B cell (primary cell): ENCODE results near the gene GP1BB. TPM values are rescaled to one million over a fixed set of nuclear protein-coding genes. Genes with fewer than 3 reads are reported as not detected.

Experiments used
- ATAC-seq: fragments of 200-7000 bp; cut with Tn5 transposase; one replicate; pipeline ENCODE4 v1.10.0; 2021; ENCODE audit warnings: low read depth, mild to moderate bottlenecking, moderate number of reproducible peaks, moderate library complexity
- CTCF ChIA-PET: fragments of 350-600 bp; sonication (Branson Sonifier 250); formaldehyde crosslinking; loops from one replicate; lab custom pipeline; 2021; ENCODE audit warnings: antibody characterized with exemption, inconsistent platforms; lab: Charles Lee
- POLR2A ChIA-PET: fragments of 350-600 bp; sonication (Branson Sonifier 250); formaldehyde crosslinking; loops from one replicate; lab custom pipeline; 2021; ENCODE audit warnings: antibody characterized with exemption; lab: Charles Lee
- DNase-seq: peaks from one replicate; pipeline ENCODE4 v3.0.0; 2013
- H2AFZ ChIP-seq: 2 replicates; pipeline ENCODE4 v1.6.1; 2012; ENCODE audit warnings: mild to moderate bottlenecking, low read depth, low read length; ENCODE audit not compliant: insufficient read depth, poor library complexity, severe bottlenecking
- H3K27ac ChIP-seq, 2 donors: 1 replicate in 1 of 2; 2 replicates in 1 of 2; pipeline ENCODE4 v1.5.1; 2012 to 2013; ENCODE audit warnings: low read length in 2 of 2, mild to moderate bottlenecking in 2 of 2, moderate library complexity in 1 of 2
- H3K27me3 ChIP-seq, 4 experiments: fragments of 200-600 bp in 1 of 4; sonication (generic) in 1 of 4; replicated peaks in 1 of 4; 1 replicate in 2 of 4; 2 replicates in 2 of 4; pipeline versions ENCODE4 v1.6.1 to v1.7.0; 2013 to 2016; ENCODE audit warnings: low read length in 3 of 4, mild to moderate bottlenecking in 2 of 4, mixed read lengths in 1 of 4, moderate library complexity in 1 of 4; ENCODE audit not compliant: insufficient read depth in 4 of 4, control insufficient read depth in 3 of 4; ENCODE audit errors: control extremely low read depth in 1 of 4
- H3K36me3 ChIP-seq, 2 experiments: replicated peaks in 1 of 2; 1 replicate in 1 of 2; 2 replicates in 1 of 2; pipeline versions ENCODE4 v1.6.1 to v1.7.1; 2013; ENCODE audit warnings: low read length in 1 of 2; ENCODE audit not compliant: insufficient read depth in 2 of 2, control insufficient read depth in 1 of 2; ENCODE audit errors: control extremely low read depth in 1 of 2, extremely low read depth in 1 of 2
- H3K4me1 ChIP-seq, 2 donors: fragments of 200-600 bp in 1 of 2; sonication (generic) in 1 of 2; 1 replicate in 1 of 2; 2 replicates in 1 of 2; pipeline versions ENCODE4 v1.5.1 to v1.6.1; 2013 to 2017; ENCODE audit warnings: low read length in 2 of 2; ENCODE audit not compliant: control insufficient read depth in 2 of 2, insufficient read depth in 2 of 2
- H3K4me2 ChIP-seq: replicated peaks from 2 replicates; pipeline ENCODE3; 2012; ENCODE audit warnings: mild to moderate bottlenecking, low read depth, low read length; ENCODE audit not compliant: poor library complexity, severe bottlenecking
- H3K4me3 ChIP-seq, 5 experiments: fragments of 200-600 bp in 1 of 5; sonication (generic) in 1 of 5; 1 replicate in 3 of 5; 2 replicates in 2 of 5; pipeline versions ENCODE4 v1.5.1 to v1.7.0; 2011 to 2016; ENCODE audit warnings: low read length in 4 of 5, mild to moderate bottlenecking in 4 of 5, low read depth in 2 of 5, control low read depth in 1 of 5, moderate library complexity in 1 of 5; ENCODE audit not compliant: insufficient read depth in 1 of 5; ENCODE audit errors: control extremely low read depth in 1 of 5, extremely low read depth in 1 of 5
- H3K79me2 ChIP-seq: fragments of 200-600 bp; sonication (generic); one replicate; pipeline ENCODE4 v1.6.0; 2016; ENCODE audit warnings: low read length; ENCODE audit not compliant: control insufficient read depth, insufficient read depth
- H3K9ac ChIP-seq: fragments of 200-600 bp; sonication (generic); 2 replicates; pipeline ENCODE4 v1.6.1; 2017; ENCODE audit warnings: mild to moderate bottlenecking, low read length, moderate library complexity
- H3K9me3 ChIP-seq, 3 donors: one replicate each; pipeline versions ENCODE4 v1.6.1 to v1.7.1; 2013; ENCODE audit warnings: low read length in 2 of 3; ENCODE audit not compliant: control insufficient read depth in 2 of 3, insufficient read depth in 1 of 3; ENCODE audit errors: control extremely low read depth in 1 of 3
- H4K20me1 ChIP-seq: 2 replicates; pipeline ENCODE4 v1.6.0; 2012; ENCODE audit warnings: mild to moderate bottlenecking, low read length; ENCODE audit not compliant: insufficient read depth, control insufficient read depth, poor library complexity, severe bottlenecking
- H3K27ac Mint-ChIP-seq: one replicate; pipeline ENCODE4 v1.8.0; 2021; ENCODE audit warnings: mixed read lengths
- H3K27me3 Mint-ChIP-seq: one replicate; pipeline ENCODE4 v1.8.0; 2021; ENCODE audit warnings: mixed read lengths
- H3K4me1 Mint-ChIP-seq: one replicate; pipeline ENCODE4 v1.8.0; 2021; ENCODE audit warnings: mixed read lengths
- H3K4me3 Mint-ChIP-seq: one replicate; pipeline ENCODE4 v1.8.0; 2021; ENCODE audit warnings: mixed read lengths
- H3K9me3 Mint-ChIP-seq: one replicate; pipeline ENCODE4 v1.8.0; 2022; ENCODE audit warnings: mixed read lengths; ENCODE audit not compliant: insufficient read depth
- CTCF ChIP-seq: fragments of 200-600 bp; IDR thresholded peaks from one replicate; pipeline ENCODE4 v1.8.0; 2022; ENCODE audit warnings: antibody characterized with exemption, mild to moderate bottlenecking
- EZH2 ChIP-seq: IDR thresholded peaks from 2 replicates; pipeline ENCODE4 v1.6.1; 2012; ENCODE audit warnings: borderline replicate concordance, low read depth, mild to moderate bottlenecking, moderate library complexity, low read length; ENCODE audit not compliant: insufficient read depth, poor library complexity, severe bottlenecking
- WGBS: methylation state at CpG from one replicate; pipeline ENCODE4 v1.1.5; 2013; ENCODE audit warnings: missing lambda C conversion rate; ENCODE audit not compliant: insufficient coverage; 5-methylcytosine and 5-hydroxymethylcytosine counted together
- intact Hi-C: fragments of 100-400 bp; cut with micrococcal nuclease; formaldehyde crosslinking; loops from one replicate; pipeline ENCODE4 v1.10.0; 2022
- polyA plus RNA-seq: library from polyadenylated mRNA; depleted of rRNA; stranded (reverse); fragments of >200 nt; gene quantifications from 2 replicates; pipeline ENCODE4 v1.2.3, GENCODE V29; 2012
- total RNA-seq, 2 donors: library from RNA; stranded (reverse); fragments of 120-200 nt in 1 of 2; gene quantifications; 1 replicate in 1 of 2; 2 replicates in 1 of 2; pipeline versions ENCODE4 v1.2.3 to v1.2.4, GENCODE V29; 2013 to 2022

GP1BB gene
- total and polyA plus RNA-seq, 2 donors (not counting 1 experiment from before 2014, with no cell fraction given) = 0.31 TPM; not detected in 1

- intact Hi-C loops = no loop called here
- H3K27ac Mint-ChIP-seq = no peak within 1 kb of the TSS
Observed at GRCh38 chr22:19760058-19760950, 37.0 kb downstream of the GP1BB start, which contains the start of gene TBX1. Gene TBX1 (plus strand): TSS chr22:19760778. CDS start chr22:19760844, 66 bp downstream.

More at GRCh38 chr22:19760058-19760950, 37.0 kb downstream of the GP1BB start, which contains the start of gene TBX1:
- 2% methylated on average over 40 of the region's 79 CpGs for WGBS
- Mint-ChIP-seq H3K9me3 (no peaks in the 10 kb centered on the region), H3K27me3 (peaks cover 53% of the 10 kb centered on the region), H3K4me1 (peaks cover 42% of the 10 kb centered on the region), H3K4me3 (peak within 1 kb of the TSS; percentile 86)
- Histone ChIP-seq H3K9me3 (peaks cover 0 to 23% (median 0%) of the 10 kb centered on the region in 3 donors), H3K27ac (no peak within 1 kb of the TSS), H3K4me2 (peak within 1 kb of the TSS; percentile 70), H3K36me3 (no peaks in the 10 kb centered on the region), H2AFZ (no peak within 1 kb of the TSS), H4K20me1 (no peaks in the 10 kb centered on the region), H3K9ac (peak within 1 kb of the TSS; percentile 36), H3K4me3 (peak within 1 kb of the TSS in 3 of 5 experiments; percentile 15 to 34 (median 31)), H3K4me1 (peaks cover 34 to 38% of the 10 kb centered on the region in 2 donors), H3K27me3 (peaks cover 0 to 84% (median 41%) of the 10 kb centered on the region in 4 experiments), H3K79me2 (no peaks in the 10 kb centered on the region)
- TF ChIP-seq EZH2 (peak; percentile 57), CTCF (peak; percentile 14)
- ChIA-PET CTCF (interaction anchor here (0.7 kb wide), 1 partner anchor 10 kb away, joined by 3 read pairs; no protein-coding TSS in a partner anchor), POLR2A (no interaction called here)
- ATAC-seq (no peak), DNase-seq (no peak)
